GM23338 (cell line): ENCODE measurements around the gene KARS1. TPM values are rescaled to one million over a fixed set of nuclear protein-coding genes. Genes with fewer than 3 reads are reported as not detected.
A peak's percentile ranks its signal among the peaks of the same experiment; 100 is the strongest.

Experiments used
- ATAC-seq: fragments of 200-7000 bp; cut with Tn5 transposase; 3 replicates; pipeline ENCODE4 v1.9.1; 2020
- DNase-seq: peaks from one replicate; pipeline ENCODE4 v3.0.0-alpha.2; 2015; ENCODE audit warnings: low spot score
- H2AFZ ChIP-seq: fragments of 200-600 bp; sonication (generic); 2 replicates; pipeline ENCODE4 v1.8.0; 2016; ENCODE audit warnings: antibody characterized with exemption, mild to moderate bottlenecking, moderate library complexity
- H3F3A ChIP-seq: fragments of 200-600 bp; sonication (generic); replicated peaks from 2 replicates; pipeline ENCODE4 v1.8.0; 2017; ENCODE audit warnings: antibody characterized with exemption, mixed run types, low read depth
- H3K27ac ChIP-seq: fragments of 200-600 bp; sonication (generic); 2 replicates; pipeline ENCODE4 v1.6.1; 2016; ENCODE audit warnings: low read depth
- H3K27me3 ChIP-seq: fragments of 200-600 bp; sonication (generic); 2 replicates; pipeline ENCODE4 v1.8.0; 2016; ENCODE audit warnings: mild to moderate bottlenecking, mixed run types, moderate library complexity; ENCODE audit not compliant: insufficient read depth
- H3K36me3 ChIP-seq: fragments of 200-600 bp; sonication (generic); 2 replicates; pipeline ENCODE4 v1.8.0; 2016; ENCODE audit warnings: mild to moderate bottlenecking; ENCODE audit not compliant: insufficient read depth
- H3K4me1 ChIP-seq: fragments of 200-600 bp; sonication (generic); 2 replicates; pipeline ENCODE4 v1.8.0; 2016; ENCODE audit warnings: mild to moderate bottlenecking, moderate library complexity; ENCODE audit not compliant: insufficient read depth
- H3K4me2 ChIP-seq: fragments of 200-600 bp; sonication (generic); 2 replicates; pipeline ENCODE4 v1.7.1; 2017; ENCODE audit warnings: mixed run types
- H3K4me3 ChIP-seq: fragments of 200-600 bp; sonication (generic); 2 replicates; pipeline ENCODE4 v1.6.1; 2016; ENCODE audit warnings: mixed run types
- H3K79me2 ChIP-seq: fragments of 200-600 bp; sonication (generic); replicated peaks from 2 replicates; pipeline ENCODE4 v1.8.0; 2017; ENCODE audit warnings: mild to moderate bottlenecking; ENCODE audit not compliant: insufficient read depth
- H3K9me2 ChIP-seq: fragments of 200-600 bp; sonication (generic); 2 replicates; pipeline ENCODE4 v1.8.0; 2017; ENCODE audit not compliant: insufficient read depth
- H4K20me1 ChIP-seq: fragments of 200-600 bp; sonication (generic); replicated peaks from 2 replicates; pipeline ENCODE4 v1.8.0; 2017; ENCODE audit warnings: mild to moderate bottlenecking; ENCODE audit not compliant: insufficient read depth
- H3K27ac Mint-ChIP-seq: 2 replicates; pipeline ENCODE4 v1.8.0; 2020; ENCODE audit warnings: inconsistent platforms, mild to moderate bottlenecking, moderate library complexity, mixed read lengths
- H3K27me3 Mint-ChIP-seq: 3 replicates; pipeline ENCODE4 v1.8.0; 2022; ENCODE audit warnings: low read depth, mild to moderate bottlenecking, moderate library complexity, mixed read lengths, inconsistent platforms; ENCODE audit not compliant: insufficient read depth, poor library complexity
- H3K36me3 Mint-ChIP-seq: 3 replicates; pipeline ENCODE4 v1.8.0; 2021; ENCODE audit warnings: low read depth, mild to moderate bottlenecking, inconsistent platforms, moderate library complexity, mixed read lengths
- H3K4me1 Mint-ChIP-seq: 3 replicates; pipeline ENCODE4 v1.8.0; 2020; ENCODE audit warnings: mild to moderate bottlenecking, inconsistent platforms, mixed read lengths
- H3K4me3 Mint-ChIP-seq: 3 replicates; pipeline ENCODE4 v1.8.0; 2021; ENCODE audit warnings: moderate library complexity, mild to moderate bottlenecking, inconsistent platforms, mixed read lengths
- H3K9me3 Mint-ChIP-seq: 3 replicates; pipeline ENCODE4 v1.8.0; 2020; ENCODE audit warnings: moderate library complexity, mild to moderate bottlenecking, inconsistent platforms, mixed read lengths
- CREB1 ChIP-seq: fragments of 250-450 bp; sonication (Bioruptor Pico); IDR thresholded peaks from 2 replicates; pipeline ENCODE4 v1.5.0; 2020; ENCODE audit warnings: low read depth, mild to moderate bottlenecking, moderate library complexity
- CTCF ChIP-seq, 2 experiments: fragments of 200-600 bp in 1 of 2; sonication (generic) in 1 of 2; conservative IDR thresholded peaks; 2 replicates each; pipeline versions ENCODE4 v1.5.1 to v1.6.1; 2016 to 2017; ENCODE audit warnings: antibody characterized with exemption in 2 of 2, low read depth in 2 of 2, mild to moderate bottlenecking in 2 of 2, moderate library complexity in 1 of 2
- EZH2 ChIP-seq: fragments of 200-600 bp; sonication (generic); IDR thresholded peaks from one replicate; pipeline ENCODE4 v1.8.0; 2017; ENCODE audit warnings: antibody characterized with exemption, mild to moderate bottlenecking, low read depth; ENCODE audit not compliant: unreplicated experiment
- EZH2phosphoT487 ChIP-seq: fragments of 200-600 bp; sonication (generic); IDR thresholded peaks from one replicate; pipeline ENCODE4 v1.8.1; 2018; ENCODE audit warnings: antibody characterized with exemption; ENCODE audit not compliant: unreplicated experiment
- JUNB ChIP-seq: IDR thresholded peaks from one replicate; pipeline ENCODE4 v1.6.1; 2016; ENCODE audit warnings: antibody characterized with exemption; ENCODE audit not compliant: unreplicated experiment
- NANOG ChIP-seq: IDR thresholded peaks from 2 replicates; pipeline ENCODE4 v1.6.1; 2016; ENCODE audit warnings: antibody characterized with exemption, borderline replicate concordance
- POLR2AphosphoS5 ChIP-seq: IDR thresholded peaks from 2 replicates; pipeline ENCODE4 v1.6.1; 2016; ENCODE audit warnings: antibody characterized with exemption, low read depth
- STAT1 ChIP-seq: IDR thresholded peaks from one replicate; pipeline ENCODE4 v1.6.1; 2016; ENCODE audit warnings: antibody characterized with exemption; ENCODE audit not compliant: unreplicated experiment
- ZNF114 ChIP-seq: fragments of 250-450 bp; sonication (Bioruptor Pico); IDR thresholded peaks from 2 replicates; pipeline ENCODE4 v1.5.0; 2020; ENCODE audit warnings: mild to moderate bottlenecking, moderate library complexity
- ZNF331 ChIP-seq: fragments of 250-450 bp; sonication (Bioruptor Pico); IDR thresholded peaks from 2 replicates; pipeline ENCODE4 v1.5.0; 2020; ENCODE audit warnings: low read depth, mild to moderate bottlenecking, moderate library complexity
- ZNF462 ChIP-seq: fragments of 250-450 bp; sonication (Bioruptor Pico); IDR thresholded peaks from 2 replicates; pipeline ENCODE4 v1.5.0; 2020; ENCODE audit warnings: mild to moderate bottlenecking, moderate library complexity
- polyA plus RNA-seq: library from polyadenylated mRNA; unstranded; fragments of >200 nt; fragmentation: Nextera tagmentation; extraction: Ambion mirVana; gene quantifications from 2 replicates; pipeline ENCODE4 v1.2.1, GENCODE V29; 2016
- total RNA-seq: library from RNA; depleted of rRNA; stranded (reverse); fragments of >200 nt; shearing (Covaris generic); gene quantifications from 2 replicates; pipeline ENCODE4 v1.2.3, GENCODE V29; 2014
- TF ChIP-seq, protein P1 (sequence below): IDR thresholded peaks from 2 replicates; pipeline ENCODE4 v1.6.1; 2016; ENCODE audit warnings: antibody characterized with exemption
- TF ChIP-seq, protein P2 (sequence below): IDR thresholded peaks from one replicate; pipeline ENCODE4 v1.6.1; 2018; ENCODE audit warnings: antibody characterized with exemption; ENCODE audit not compliant: unreplicated experiment

The KARS1 gene
- total and polyA plus RNA-seq, 2 experiments from 2014 or later = 220 to 229 TPM

GRCh38 chr16:75624921-75625334 is 22.5 kb downstream of the KARS1 start:
- peaks cover 52% of the 10 kb centered on the region for H3K36me3 Mint-ChIP-seq
- no peaks in the 10 kb centered on the region for H3K9me2 ChIP-seq
- peaks cover 42% of the 10 kb centered on the region for H3K36me3 ChIP-seq
- peaks cover 4% of the 10 kb centered on the region for H3K4me1 Mint-ChIP-seq
- peaks cover 11% of the 10 kb centered on the region; the same call in 1 of the 2 replicates for H3F3A ChIP-seq
- peak overlapping the region; percentile 24; the same call in 1 of the 2 replicates for H3K27ac ChIP-seq
- peaks cover 10% of the 10 kb centered on the region; the same call in 1 of the 2 replicates for H3K79me2 ChIP-seq
- H3K4me3 ChIP-seq = no peak overlapping the region
- peaks cover 7% of the 10 kb centered on the region; the same call in 1 of the 2 replicates for H3K4me1 ChIP-seq
- H4K20me1 ChIP-seq = no peaks in the 10 kb centered on the region
- no peak overlapping the region for H2AFZ ChIP-seq
- H3K27me3 ChIP-seq = no peaks in the 10 kb centered on the region
- H3K27me3 Mint-ChIP-seq = peaks cover 2% of the 10 kb centered on the region
- TF ChIP-seq EZH2phosphoT487 (no peak), ZNF114 (CRISPR knock-in tag) (no peak), EZH2 (no peak), ZNF462 (CRISPR knock-in tag) (no peak), ZNF331 (CRISPR knock-in tag) (no peak), JUNB (no peak), CTCF (conservative IDR thresholded peaks at IDR 0.05; ENCODE audit: low read depth in 2 of 2) (no peak), NANOG (no peak), CREB1 (no peak), STAT1 (no peak), POLR2AphosphoS5 (no peak)
- TF ChIP-seq, protein P1, sequence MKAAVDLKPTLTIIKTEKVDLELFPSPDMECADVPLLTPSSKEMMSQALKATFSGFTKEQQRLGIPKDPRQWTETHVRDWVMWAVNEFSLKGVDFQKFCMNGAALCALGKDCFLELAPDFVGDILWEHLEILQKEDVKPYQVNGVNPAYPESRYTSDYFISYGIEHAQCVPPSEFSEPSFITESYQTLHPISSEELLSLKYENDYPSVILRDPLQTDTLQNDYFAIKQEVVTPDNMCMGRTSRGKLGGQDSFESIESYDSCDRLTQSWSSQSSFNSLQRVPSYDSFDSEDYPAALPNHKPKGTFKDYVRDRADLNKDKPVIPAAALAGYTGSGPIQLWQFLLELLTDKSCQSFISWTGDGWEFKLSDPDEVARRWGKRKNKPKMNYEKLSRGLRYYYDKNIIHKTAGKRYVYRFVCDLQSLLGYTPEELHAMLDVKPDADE = no peak
- TF ChIP-seq, protein P2, sequence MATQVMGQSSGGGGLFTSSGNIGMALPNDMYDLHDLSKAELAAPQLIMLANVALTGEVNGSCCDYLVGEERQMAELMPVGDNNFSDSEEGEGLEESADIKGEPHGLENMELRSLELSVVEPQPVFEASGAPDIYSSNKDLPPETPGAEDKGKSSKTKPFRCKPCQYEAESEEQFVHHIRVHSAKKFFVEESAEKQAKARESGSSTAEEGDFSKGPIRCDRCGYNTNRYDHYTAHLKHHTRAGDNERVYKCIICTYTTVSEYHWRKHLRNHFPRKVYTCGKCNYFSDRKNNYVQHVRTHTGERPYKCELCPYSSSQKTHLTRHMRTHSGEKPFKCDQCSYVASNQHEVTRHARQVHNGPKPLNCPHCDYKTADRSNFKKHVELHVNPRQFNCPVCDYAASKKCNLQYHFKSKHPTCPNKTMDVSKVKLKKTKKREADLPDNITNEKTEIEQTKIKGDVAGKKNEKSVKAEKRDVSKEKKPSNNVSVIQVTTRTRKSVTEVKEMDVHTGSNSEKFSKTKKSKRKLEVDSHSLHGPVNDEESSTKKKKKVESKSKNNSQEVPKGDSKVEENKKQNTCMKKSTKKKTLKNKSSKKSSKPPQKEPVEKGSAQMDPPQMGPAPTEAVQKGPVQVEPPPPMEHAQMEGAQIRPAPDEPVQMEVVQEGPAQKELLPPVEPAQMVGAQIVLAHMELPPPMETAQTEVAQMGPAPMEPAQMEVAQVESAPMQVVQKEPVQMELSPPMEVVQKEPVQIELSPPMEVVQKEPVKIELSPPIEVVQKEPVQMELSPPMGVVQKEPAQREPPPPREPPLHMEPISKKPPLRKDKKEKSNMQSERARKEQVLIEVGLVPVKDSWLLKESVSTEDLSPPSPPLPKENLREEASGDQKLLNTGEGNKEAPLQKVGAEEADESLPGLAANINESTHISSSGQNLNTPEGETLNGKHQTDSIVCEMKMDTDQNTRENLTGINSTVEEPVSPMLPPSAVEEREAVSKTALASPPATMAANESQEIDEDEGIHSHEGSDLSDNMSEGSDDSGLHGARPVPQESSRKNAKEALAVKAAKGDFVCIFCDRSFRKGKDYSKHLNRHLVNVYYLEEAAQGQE = no peak
- no peak overlapping the region for H3K27ac Mint-ChIP-seq
- no peak overlapping the region for H3K4me2 ChIP-seq
- H3K4me3 Mint-ChIP-seq = no peak overlapping the region
- ATAC-seq = no peak
- DNase-seq = no peak
- H3K9me3 Mint-ChIP-seq = no peaks in the 10 kb centered on the region
